GM21390 (cell line): ENCODE measurements around the gene FBXL7.

Experiments used
- ATAC-seq: cut with Tn5 transposase; IDR thresholded peaks from one replicate; pipeline ENCODE4 v1.9.1; 2021; ENCODE audit not compliant: unreplicated experiment

FBXL7 gene

GRCh38 chr5:15647251-15647650, 147.3 kb downstream of the FBXL7 start:
- ATAC-seq = no peak

- no peak for ATAC-seq
Measured at GRCh38 chr5:15650266-15650665, 150.3 kb downstream of the FBXL7 start.

DNA sequence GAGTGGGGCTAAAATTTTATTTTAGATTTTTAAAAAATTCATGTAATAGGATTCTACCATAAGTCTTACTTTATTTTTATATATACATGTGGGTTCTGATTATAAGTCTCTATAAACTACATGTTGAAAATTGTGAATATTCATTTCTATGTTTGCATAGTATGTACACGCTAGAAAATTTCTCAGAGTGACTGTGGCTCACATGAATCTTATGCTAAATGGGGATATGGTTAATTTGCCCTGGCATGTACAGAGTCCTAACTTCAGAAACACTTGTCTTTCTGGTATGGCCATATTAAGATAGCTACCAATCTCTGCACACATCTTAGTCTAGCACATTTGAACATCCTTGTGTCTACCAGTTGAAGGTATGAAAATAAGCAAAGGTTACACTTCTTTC, 154.8 kb downstream of the FBXL7 start:
- ATAC-seq = no peak

DNA sequence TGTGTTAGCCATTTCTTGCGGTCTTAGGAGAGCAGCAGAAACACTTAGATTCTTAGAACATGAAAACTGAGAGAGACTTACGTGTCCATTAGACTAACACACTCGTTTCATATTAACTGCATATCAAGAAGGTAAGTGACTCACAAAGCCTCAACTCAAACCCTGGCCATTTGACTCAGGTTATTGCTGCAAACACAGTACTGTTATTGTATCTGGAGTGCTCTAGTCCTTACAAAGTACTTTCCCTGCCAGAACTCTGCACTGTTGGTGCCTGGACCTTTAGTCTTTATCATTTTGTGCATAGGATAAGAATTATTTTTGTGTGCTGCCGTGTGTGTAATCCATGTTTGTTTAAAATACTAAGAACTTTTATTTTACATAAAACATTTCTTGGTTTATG, 155.7 kb downstream of the FBXL7 start:
- ATAC-seq = no peak

- no peak for ATAC-seq
Measured at GRCh38 chr5:15664961-15665360, 165.0 kb downstream of the FBXL7 start.

DNA sequence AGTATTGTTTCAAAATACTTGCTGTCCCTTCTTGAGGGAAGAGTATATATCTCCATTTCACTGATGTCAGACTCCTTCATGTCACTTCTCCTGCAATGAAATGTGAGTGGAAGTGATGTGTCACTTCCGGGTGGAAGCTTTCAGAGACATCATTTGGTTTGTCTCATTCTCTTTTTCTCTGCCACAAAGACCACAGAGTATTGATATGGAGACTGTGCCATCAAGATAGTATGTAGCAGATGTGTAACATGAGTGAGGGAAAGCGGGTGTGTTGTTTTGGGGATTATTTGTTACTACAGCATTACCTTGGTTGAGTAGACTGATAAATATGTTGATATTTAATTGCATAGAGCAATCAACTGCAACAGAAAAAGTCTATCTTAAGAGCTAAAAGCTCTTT, 169.8 kb downstream of the FBXL7 start:
- ATAC-seq = no peak

GRCh38 chr5:15674716-15675115, 174.7 kb downstream of the FBXL7 start:
- ATAC-seq = no peak

DNA sequence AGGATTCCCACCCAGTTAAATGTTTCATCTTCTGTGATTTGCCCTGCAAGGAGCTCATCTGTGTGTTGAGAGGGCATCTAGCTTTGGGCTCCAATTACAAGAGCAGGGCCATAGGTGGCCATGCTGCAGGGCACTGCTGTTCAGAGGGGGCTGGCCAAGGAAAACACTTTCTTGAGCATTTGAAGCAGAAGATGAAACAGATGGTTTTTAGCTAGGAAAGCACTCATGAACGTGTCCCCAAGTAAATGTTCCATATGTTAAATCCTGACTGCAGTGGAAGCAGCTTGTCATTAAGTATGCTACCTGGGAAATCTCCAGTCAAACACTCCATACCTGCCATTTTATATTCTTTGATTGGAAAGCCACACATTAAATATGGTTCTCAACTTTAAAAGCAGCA, 176.6 kb downstream of the FBXL7 start:
- no peak for ATAC-seq

DNA sequence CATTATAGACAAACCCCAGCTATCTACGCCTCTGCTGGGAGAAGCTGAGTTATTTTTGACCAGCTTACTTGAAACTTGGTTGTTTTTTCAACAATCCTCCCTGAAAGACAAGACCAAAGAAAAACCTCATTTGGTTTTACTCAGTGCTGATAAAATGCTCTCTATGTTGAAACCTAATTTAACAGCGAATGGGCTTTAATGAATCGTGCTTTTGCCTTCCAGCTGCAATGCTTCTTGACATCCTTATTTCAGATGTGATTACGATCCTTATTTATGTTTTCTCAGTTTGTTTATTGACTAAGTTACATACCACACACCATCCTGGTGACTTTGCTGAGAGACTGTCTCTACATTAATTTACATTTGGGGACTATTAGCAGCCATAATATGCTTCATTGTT, 179.2 kb downstream of the FBXL7 start:
- no peak for ATAC-seq

DNA sequence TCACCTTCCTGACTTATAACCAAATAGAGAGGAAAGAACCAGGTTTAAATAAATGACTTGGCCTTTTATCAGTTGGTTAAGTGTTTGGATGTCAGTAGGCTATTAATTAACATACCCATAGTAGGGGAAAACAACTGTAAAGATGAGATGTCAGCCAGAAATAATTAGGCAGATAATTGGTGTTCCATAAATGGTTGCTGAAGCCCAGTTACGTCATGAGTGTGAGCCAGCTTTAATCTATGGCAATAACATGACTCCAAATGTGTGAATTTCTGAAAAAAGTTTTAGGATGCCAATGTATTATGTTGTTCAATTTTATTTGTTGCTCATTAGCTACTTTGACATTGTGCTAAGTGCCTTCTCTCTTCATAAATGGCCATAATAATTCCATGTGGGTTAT, 180.5 kb downstream of the FBXL7 start:
- no peak for ATAC-seq

DNA sequence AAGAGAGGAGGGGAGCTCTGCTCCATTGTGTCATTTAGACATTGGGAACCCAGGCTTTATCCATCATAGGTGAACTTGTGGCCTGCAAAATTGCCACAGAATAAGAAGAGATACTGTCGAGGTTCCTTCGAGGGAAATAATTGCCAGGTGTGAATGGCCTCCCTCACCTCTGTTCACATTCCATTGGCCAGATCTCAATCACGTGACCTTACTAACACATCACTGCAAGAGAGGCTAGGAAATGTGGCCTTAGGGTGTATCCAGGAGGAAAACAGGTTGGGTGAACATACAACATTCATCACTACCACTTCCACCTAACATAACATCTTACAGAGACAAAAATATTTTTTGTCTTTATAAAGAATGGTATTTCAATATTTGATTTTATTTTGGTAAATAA, 182.1 kb downstream of the FBXL7 start:
- ATAC-seq = no peak

DNA sequence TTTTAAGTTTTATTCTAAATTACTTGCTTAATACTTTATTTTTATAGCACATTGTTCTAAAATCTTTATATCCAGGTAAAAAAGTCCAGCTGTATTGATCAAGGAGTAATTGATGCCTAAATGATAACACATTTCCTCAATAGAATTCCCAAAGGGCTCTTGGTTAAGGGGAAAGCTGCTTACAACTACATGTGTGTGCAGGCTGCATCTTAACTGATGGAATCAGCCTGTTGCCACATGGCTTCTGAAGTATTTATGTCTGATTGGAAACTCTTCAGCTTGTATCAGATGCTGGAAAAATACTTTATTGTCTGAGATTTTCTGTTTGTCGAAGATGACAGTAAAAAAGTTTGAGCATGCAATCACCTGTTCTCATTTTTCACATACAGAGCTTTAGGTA, 182.6 kb downstream of the FBXL7 start:
- no peak for ATAC-seq

DNA sequence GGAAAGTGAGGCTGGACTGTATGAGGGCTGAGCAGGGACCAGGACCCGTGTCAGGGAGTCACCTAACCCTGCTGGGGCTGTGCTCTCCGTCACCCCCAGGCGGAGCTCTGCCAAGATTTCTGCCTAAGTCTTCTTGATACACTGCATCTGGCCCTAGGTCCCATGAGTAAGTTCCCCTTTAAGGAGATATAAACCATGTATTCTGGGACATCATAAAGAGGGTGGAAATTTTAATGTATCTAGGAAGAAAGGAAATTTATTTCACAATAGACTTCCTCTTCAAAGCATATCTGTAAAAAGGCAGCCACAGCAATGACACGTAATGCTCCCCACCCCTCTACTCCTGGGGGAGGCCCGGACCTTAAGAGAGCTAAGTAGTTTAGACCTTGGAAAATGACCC, 183.4 kb downstream of the FBXL7 start:
- ATAC-seq = no peak

GRCh38 chr5:15687401-15687800, 187.4 kb downstream of the FBXL7 start:
- no peak for ATAC-seq

GRCh38 chr5:15689836-15690235, 189.9 kb downstream of the FBXL7 start:
- ATAC-seq = no peak

DNA sequence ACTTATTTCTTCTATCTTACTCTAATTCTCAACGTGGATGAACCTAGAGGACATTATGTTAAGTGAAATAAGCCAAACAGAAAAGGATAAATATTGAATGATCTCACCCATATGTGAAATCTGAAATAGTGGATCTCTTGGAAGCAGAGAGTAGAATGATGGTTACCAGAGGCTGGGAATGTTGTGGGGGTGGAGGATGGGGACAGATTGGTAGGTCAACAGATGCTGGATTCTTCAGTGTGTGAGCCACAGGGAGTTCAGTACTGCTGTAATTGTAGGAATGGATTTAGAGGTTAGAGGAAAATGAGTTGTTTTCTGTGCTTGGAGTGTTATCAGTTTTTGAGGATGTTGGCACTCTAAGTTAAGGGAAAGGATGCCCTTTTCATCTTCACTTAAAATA, 190.6 kb downstream of the FBXL7 start:
- ATAC-seq = no peak

- ATAC-seq = no peak
Measured at GRCh38 chr5:15691521-15691920, 191.5 kb downstream of the FBXL7 start.

DNA sequence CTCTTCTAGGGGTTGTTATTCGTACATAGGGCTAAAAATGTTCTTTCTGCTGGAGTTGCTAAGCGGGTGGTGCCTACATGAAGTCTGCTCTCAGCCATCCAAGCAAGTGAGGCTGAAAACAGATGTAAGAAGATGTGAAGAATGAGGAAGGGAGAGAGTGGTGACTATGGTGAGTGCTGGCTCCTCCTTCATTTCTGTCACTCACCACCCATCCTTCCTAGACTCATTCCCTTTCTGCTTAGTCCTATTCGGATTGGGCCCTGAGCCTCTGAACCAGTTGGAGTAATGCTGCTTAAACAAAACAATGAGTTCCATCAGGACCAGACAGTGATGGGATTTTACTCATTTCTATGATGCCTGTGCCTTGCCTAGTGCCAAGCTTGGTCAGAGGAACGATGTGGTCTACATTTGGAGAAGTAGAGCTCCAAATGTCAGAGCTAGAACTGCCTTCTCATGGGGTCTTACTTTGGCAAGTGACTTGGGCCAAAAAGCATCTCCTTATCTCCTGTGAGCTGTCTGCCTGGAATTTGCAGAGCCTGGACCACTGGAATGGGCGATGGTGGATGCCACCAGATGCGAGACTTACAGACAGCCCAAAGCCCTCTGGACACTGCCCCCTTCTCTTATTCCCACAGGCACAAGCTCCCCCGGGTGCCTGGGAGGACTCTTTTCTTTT, 192.9 kb downstream of the FBXL7 start:
- ATAC-seq = no peak

GRCh38 chr5:15693382-15693728, 193.4 kb downstream of the FBXL7 start:
- no peak for ATAC-seq

GRCh38 chr5:15693933-15694332, 194.0 kb downstream of the FBXL7 start:
- ATAC-seq = no peak

GRCh38 chr5:15694696-15695214, 194.8 kb downstream of the FBXL7 start:
- ATAC-seq = no peak

GRCh38 chr5:15695215-15695731, 195.3 kb downstream of the FBXL7 start:
- no peak for ATAC-seq

- ATAC-seq = no peak
Measured at GRCh38 chr5:15700373-15700772, 200.4 kb downstream of the FBXL7 start.
